T47D (cell line): Measurements from ENCODE around the gene FXYD5.

Experiments used
- DNase-seq, 2 experiments: peaks; one replicate each; pipeline versions ENCODE4 v3.0.0 to v3.0.0-alpha.2; 2011 to 2012; ENCODE audit warnings: low read depth in 1 of 2, low spot score in 1 of 2
- JUND ChIP-seq: IDR thresholded peaks from 2 replicates; pipeline ENCODE4 v1.6.1; 2012; ENCODE audit warnings: low read depth
- in situ Hi-C: cut with HindIII; loops from 2 replicates; pipeline ENCODE4 v1.10.0; 2016; ENCODE audit warnings: low sequenced_read_pairs, low pct_unique_long_range_greater_than_20kb

FXYD5 gene

GRCh38 chr19:35135389-35135909 lies 19.1 kb upstream of the FXYD5 start:
- peak; percentile 70 to 82 for DNase-seq
- in situ Hi-C loops: no loop called here
- no peak for TF ChIP-seq JUND

GRCh38 chr19:35136231-35136630 lies 18.3 kb upstream of the FXYD5 start:
- no peak for TF ChIP-seq JUND
- no peak for DNase-seq

GRCh38 chr19:35136977-35137702 lies 17.4 kb upstream of the FXYD5 start:
- in situ Hi-C loops: no loop called here
- TF ChIP-seq JUND: no peak
- DNase-seq: no peak

More at GRCh38 chr19:35136231-35136630, 18.3 kb upstream of the FXYD5 start:
- in situ Hi-C loops: no loop called here

- TF ChIP-seq JUND: no peak
- in situ Hi-C loops: no loop called here
- DNase-seq: no peak
Measured at GRCh38 chr19:35138305-35138892, 16.1 kb upstream of the FXYD5 start, which contains the start of gene FXYD1. FXYD1 (plus strand) TSS chr19:35138824; CDS start chr19:35140080, 1,256 bp downstream.

GRCh38 chr19:35140207-35140961 lies 14.2 kb upstream of the FXYD5 start:
- TF ChIP-seq JUND: no peak
- DNase-seq: no peak
- in situ Hi-C loops: no loop called here

- no peak for TF ChIP-seq JUND
- DNase-seq: peak; percentile 90 to 93
- in situ Hi-C loops: no loop called here
Measured at GRCh38 chr19:35140962-35141836, 13.3 kb upstream of the FXYD5 start.

- TF ChIP-seq JUND: no peak
- in situ Hi-C loops: no loop called here
- no peak for DNase-seq
Measured at GRCh38 chr19:35141837-35142605, 12.5 kb upstream of the FXYD5 start.

- in situ Hi-C loops: no loop called here
- TF ChIP-seq JUND: no peak
- peak in 1 of 2 experiments; percentile 55 for DNase-seq
Measured at GRCh38 chr19:35142606-35143230, 11.8 kb upstream of the FXYD5 start.

GRCh38 chr19:35143231-35143715 lies 11.3 kb upstream of the FXYD5 start, which contains the start of gene FXYD7:
FXYD7 (plus strand) TSS chr19:35143255; CDS start chr19:35143334, 79 bp downstream.
- in situ Hi-C loops: no loop called here
- TF ChIP-seq JUND: no peak
- no peak for DNase-seq

- in situ Hi-C loops: no loop called here
- no peak for TF ChIP-seq JUND
- DNase-seq: no peak
Measured at GRCh38 chr19:35143818-35144217, 10.7 kb upstream of the FXYD5 start.

GRCh38 chr19:35144259-35144599 lies 10.3 kb upstream of the FXYD5 start:
- no peak for DNase-seq
- TF ChIP-seq JUND: no peak
- in situ Hi-C loops: no loop called here
